Fibroblast of mammary gland (primary cell): ENCODE results near the gene ABCE1.

Experiments used
- DNase-seq: peaks from one replicate; pipeline ENCODE4 v3.0.0-alpha.2; 2010; ENCODE audit warnings: low read depth
- H3K4me3 ChIP-seq: 2 replicates; pipeline ENCODE4 v1.5.1; 2011; ENCODE audit warnings: low read depth, mild to moderate bottlenecking, low read length, moderate library complexity; ENCODE audit not compliant: control insufficient read depth
- CTCF ChIP-seq: conservative IDR thresholded peaks from 2 replicates; pipeline ENCODE4 v1.5.1; 2011; ENCODE audit warnings: low read depth, low read length, inconsistent platforms; ENCODE audit not compliant: control insufficient read depth, insufficient read depth

The ABCE1 gene

GRCh38 chr4:145170223-145170622, 72.1 kb downstream of the ABCE1 start:
- no peak for DNase-seq
- no peak overlapping the region for H3K4me3 ChIP-seq
- TF ChIP-seq CTCF: no peak

GRCh38 chr4:145171911-145172310, 73.8 kb downstream of the ABCE1 start:
- no peak for DNase-seq
- TF ChIP-seq CTCF: no peak
- H3K4me3 ChIP-seq: no peak overlapping the region

DNA sequence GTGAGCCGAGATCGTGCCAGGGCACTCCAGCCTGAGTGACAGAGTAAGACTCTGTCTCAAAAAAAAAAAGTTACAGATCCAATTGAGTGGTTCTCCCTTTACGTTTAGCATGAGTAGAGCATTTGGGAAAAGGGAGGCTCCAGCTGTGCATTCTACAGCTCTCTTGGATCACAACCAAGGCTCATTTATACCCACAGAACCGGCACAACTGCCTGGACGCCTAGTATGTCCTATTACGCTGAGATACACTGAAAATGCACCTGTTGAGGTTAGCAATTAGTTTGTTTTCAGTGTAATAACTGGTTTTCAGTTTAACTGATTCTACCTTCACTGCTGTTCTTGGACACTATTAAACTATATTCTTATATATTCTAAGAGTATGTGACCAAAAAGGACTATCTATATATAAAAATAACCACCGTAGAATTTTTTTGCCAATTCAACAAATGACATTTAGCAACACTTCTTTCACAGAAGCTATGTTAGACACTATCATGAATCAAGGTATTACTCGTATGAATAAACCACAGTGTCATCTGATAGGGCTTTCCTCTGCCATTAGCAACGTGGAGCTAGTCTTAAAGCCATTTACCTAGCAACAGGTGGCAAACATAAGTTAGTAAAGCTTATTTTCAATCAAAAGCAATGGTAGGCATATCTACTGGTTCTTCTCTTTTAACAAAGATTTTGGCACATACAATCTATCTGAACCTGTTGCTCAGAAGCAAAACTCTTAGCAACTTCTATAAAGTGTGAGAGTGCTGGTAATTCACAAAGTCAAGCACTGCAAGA, 78.7 kb downstream of the ABCE1 start:
- TF ChIP-seq CTCF: no peak
- H3K4me3 ChIP-seq: peak overlapping the region; percentile 87
- no peak for DNase-seq

DNA sequence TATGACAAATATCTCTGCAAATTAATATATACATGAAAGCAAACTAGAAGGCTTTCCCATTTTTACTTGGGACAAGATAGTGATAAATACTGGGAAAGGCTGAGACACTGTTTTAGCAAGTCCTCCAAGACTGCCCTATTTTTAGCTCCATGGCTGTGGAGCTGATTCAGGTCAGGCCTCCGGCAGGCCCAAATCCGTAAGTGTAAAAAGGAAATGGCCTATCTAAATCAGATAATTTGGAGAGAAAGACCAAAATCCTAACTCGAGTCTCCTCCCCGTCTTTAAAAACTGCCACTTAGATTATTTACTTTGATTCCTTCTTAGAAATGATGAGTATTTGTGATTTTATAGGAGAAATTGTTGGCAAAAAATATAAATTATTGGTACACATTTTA, 79.4 kb downstream of the ABCE1 start:
- TF ChIP-seq CTCF: no peak
- peak overlapping the region; percentile 87 for H3K4me3 ChIP-seq
- DNase-seq: peak; percentile 36

DNA sequence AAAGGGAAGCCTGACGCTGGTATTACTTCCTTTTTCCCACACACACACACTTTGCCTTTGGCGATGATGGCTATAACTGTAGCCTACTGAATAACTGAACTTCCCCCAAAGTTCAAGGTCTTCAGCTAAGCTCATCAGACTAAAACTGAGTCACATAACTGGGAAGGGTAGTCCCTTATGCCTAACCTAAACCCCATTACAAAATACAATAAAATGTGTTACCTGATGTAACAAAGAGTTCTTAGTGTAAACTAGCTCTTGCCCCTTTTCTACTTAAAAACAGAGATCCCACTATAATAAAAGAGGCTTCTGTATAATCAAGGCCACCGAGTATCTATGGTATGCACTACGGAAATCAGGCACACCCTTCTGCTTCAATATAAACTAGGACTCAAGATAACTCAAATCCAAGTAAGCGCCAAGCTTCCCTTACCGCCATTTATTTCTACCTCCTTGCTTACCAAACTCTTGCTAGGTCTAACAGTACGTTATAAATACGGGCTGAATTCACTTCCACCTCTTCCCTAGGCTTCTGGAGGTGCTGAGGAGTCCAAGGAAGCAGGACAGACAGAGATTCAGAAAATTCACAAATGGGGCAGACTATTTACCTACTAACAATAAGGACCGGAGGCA, 79.9 kb downstream of the ABCE1 start:
- H3K4me3 ChIP-seq: peak overlapping the region; percentile 87
- DNase-seq: peak; percentile 51
- no peak for TF ChIP-seq CTCF

DNA sequence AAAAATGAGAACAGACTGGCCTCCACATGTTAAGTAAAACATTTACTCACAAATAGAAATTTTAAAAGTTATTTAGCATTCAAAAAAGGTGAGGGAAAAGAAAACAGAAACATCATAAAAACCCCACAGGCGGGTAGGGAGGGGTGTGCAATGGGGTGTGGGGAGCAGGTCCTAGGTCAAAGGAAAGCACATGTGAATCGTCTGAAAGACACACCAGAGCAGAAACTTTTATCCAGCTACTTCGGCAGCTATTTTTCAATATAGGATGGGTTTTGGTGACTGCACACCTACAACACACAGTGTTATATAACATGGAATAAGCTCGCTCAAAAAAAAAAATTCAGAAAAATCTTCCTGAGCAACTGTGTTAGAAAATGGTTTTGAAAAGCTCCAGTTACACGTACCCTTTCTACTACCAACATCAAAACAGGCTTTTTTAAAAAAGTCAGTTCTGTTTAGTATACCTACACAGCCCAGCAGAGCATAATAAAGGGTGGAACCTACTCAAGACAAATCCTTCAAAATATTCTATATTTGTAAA, 80.7 kb downstream of the ABCE1 start:
- peak overlapping the region; percentile 87 for H3K4me3 ChIP-seq
- TF ChIP-seq CTCF: no peak
- DNase-seq: no peak
